K562 treated with DMSO at 1 percent for 24 hours (cell line): ENCODE results near the gene RSRP1. TPM values are rescaled to one million over a fixed set of nuclear protein-coding genes. Genes with fewer than 3 reads are reported as not detected.

Experiments used
- total RNA-seq: library from RNA; unstranded; fragments of 300-600 nt; gene quantifications from 2 replicates; pipeline ENCODE4 v1.2.3, GENCODE V29; 2022; ENCODE audit warnings: low read depth; ENCODE audit not compliant: insufficient read depth

Gene RSRP1
- 102 and 105 TPM in 2 replicates for total RNA-seq

GRCh38 chr1:25247024-25247828 lies at the start of gene RSRP1:
RSRP1 (minus strand) TSS chr1:25247454; CDS start chr1:25246963, 491 bp downstream.

DNA sequence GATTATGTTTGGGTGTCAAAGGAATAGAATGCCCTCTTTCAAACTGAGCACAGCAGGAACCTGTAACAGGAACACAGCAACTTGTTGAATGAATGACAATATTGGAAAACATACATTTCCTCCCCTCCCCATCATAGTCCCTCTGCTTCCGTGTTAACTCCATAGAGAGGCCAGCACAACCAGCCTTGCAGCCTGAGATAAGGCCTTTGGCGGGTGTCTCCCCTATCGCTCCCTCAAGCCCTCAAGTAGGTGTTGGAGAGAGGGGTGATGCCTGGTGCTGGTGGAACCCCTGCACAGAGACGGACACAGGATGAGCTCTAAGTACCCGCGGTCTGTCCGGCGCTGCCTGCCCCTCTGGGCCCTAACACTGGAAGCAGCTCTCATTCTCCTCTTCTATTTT lies 25.0 kb upstream of the RSRP1 start, which contains the start of gene RHD:
Gene RHD, plus strand, starts transcription at position 272 of the 400 bp plus-strand sequence. Its CDS starts 39 bp downstream, at position 311.

GRCh38 chr1:25232027-25232865 lies 15.0 kb downstream of the RSRP1 start, which contains the start of gene SYF2:
SYF2 (minus strand) TSS chr1:25232502; CDS start chr1:25232467, 35 bp downstream.

Other genes starting within 250 kb of the RSRP1 start
- 60.7 and 63.4 TPM in 2 replicates for gene SYF2, start 15.0 kb downstream of the RSRP1 start, total RNA-seq
- gene RHD, start 25.1 kb upstream of the RSRP1 start, total RNA-seq = 6.1 and 8.1 TPM in 2 replicates
- gene TMEM50A, start 90.9 kb upstream of the RSRP1 start, total RNA-seq = 84.1 and 103 TPM in 2 replicates
- 12.1 and 13.0 TPM in 2 replicates for gene RHCE, start 173.4 kb upstream of the RSRP1 start, total RNA-seq
- 12.0 and 16.4 TPM in 2 replicates for gene MACO1, start 183.4 kb upstream of the RSRP1 start, total RNA-seq